SIG-M5 treated with dmso at 0.1 percent for 504 hours (cell line): ENCODE results near the gene ST14.
"Not testable (repeated sequence)": the region's sequence is repeated elsewhere in the genome, so short reads cannot be mapped to it uniquely, and the experiment has no call there.

Source experiments
- DNase-seq: peaks from one replicate; lab custom pipeline; 2025; ENCODE audit not compliant: unreplicated experiment; lab: John Stamatoyannopoulos, UW

ST14 gene

GRCh38 chr11:130163346-130164220 is 4.0 kb downstream of the ST14 start:
- peak; percentile 53 for DNase-seq

- no peak for DNase-seq
These were observed 4.6 kb downstream of the ST14 start for GRCh38 chr11:130164221-130164570.

- DNase-seq: peak; percentile 67
These were observed 6.2 kb downstream of the ST14 start for GRCh38 chr11:130165601-130166456.

- no peak for DNase-seq
These were observed 6.8 kb downstream of the ST14 start for GRCh38 chr11:130166457-130166784.

- no peak for DNase-seq
These were observed 7.6 kb downstream of the ST14 start for GRCh38 chr11:130167146-130167545.

- no peak for DNase-seq
These were observed 8.5 kb downstream of the ST14 start for GRCh38 chr11:130168105-130168504.

GRCh38 chr11:130170345-130170744 is 10.8 kb downstream of the ST14 start:
- no peak for DNase-seq

GRCh38 chr11:130171534-130171933 is 12.0 kb downstream of the ST14 start:
- no peak for DNase-seq

GRCh38 chr11:130172001-130172400 is 12.4 kb downstream of the ST14 start:
- DNase-seq: not testable (repeated sequence)

GRCh38 chr11:130174642-130175041 is 15.1 kb downstream of the ST14 start:
- DNase-seq: no peak

GRCh38 chr11:130175898-130176297 is 16.3 kb downstream of the ST14 start:
- DNase-seq: no peak

GRCh38 chr11:130177782-130178181 is 18.2 kb downstream of the ST14 start:
- no peak for DNase-seq

GRCh38 chr11:130178441-130179339 is 19.1 kb downstream of the ST14 start:
- no peak for DNase-seq

- no peak for DNase-seq
These were observed 20.1 kb downstream of the ST14 start for GRCh38 chr11:130179396-130180306.

- DNase-seq: no peak
These were observed 20.9 kb downstream of the ST14 start for GRCh38 chr11:130180491-130180890.

- no peak for DNase-seq
These were observed 21.3 kb downstream of the ST14 start for GRCh38 chr11:130180896-130181294.

GRCh38 chr11:130181295-130182272 is 22.0 kb downstream of the ST14 start:
- DNase-seq: peak; percentile 45

- no peak for DNase-seq
These were observed 24.5 kb downstream of the ST14 start for GRCh38 chr11:130183878-130184610.
